Measurements from ENCODE around the gene CLCN6.

CLCN6 gene

GRCh38 chr1:11847667-11848372 is 41.8 kb downstream of the CLCN6 start, which contains the start of gene NPPA:
Gene NPPA, minus strand, starts transcription at chr1:11847783. Its CDS starts 99 bp downstream, at chr1:11847684.
- H3K36me3 ChIP-seq (replicated peaks; ENCODE audit: insufficient read depth, low read length): no peaks in the 10 kb centered on the region
- H3K4me2 ChIP-seq (ENCODE audit: low read depth, low read length): no peak within 1 kb of the TSS
- no peak within 1 kb of the TSS for H3K4me3 ChIP-seq (ENCODE audit: low read length)
- H2AFZ ChIP-seq (ENCODE audit: low read length): no peak within 1 kb of the TSS
- H3F3A ChIP-seq (ENCODE audit: insufficient read depth, low read length): no peaks in the 10 kb centered on the region
- H3K27ac ChIP-seq (ENCODE audit: low read length): no peak within 1 kb of the TSS
- H3K27me3 ChIP-seq (replicated peaks; ENCODE audit: insufficient read depth, low read length): peaks cover 10% of the 10 kb centered on the region
- H3K9me2 ChIP-seq (replicated peaks; ENCODE audit: insufficient read depth, low read length): no peaks in the 10 kb centered on the region
- no peaks in the 10 kb centered on the region for H3K4me1 ChIP-seq (ENCODE audit: low read length)
- no peak within 1 kb of the TSS for H3K9ac ChIP-seq (ENCODE audit: low read length)
- H3K9me3 ChIP-seq (replicated peaks; ENCODE audit: insufficient read depth, low read length): no peaks in the 10 kb centered on the region
- no peaks in the 10 kb centered on the region for H4K20me1 ChIP-seq (ENCODE audit: insufficient read depth, low read length)
- DNase-seq: no peak
- TF ChIP-seq EZH2 (optimal IDR thresholded peaks at IDR 0.05; ENCODE audit: low read depth, low read length) (no peak), EZH2phosphoT487 (IDR thresholded peaks at IDR 0.05; ENCODE audit: low read length) (no peak)
- TF ChIP-seq, protein P1, sequence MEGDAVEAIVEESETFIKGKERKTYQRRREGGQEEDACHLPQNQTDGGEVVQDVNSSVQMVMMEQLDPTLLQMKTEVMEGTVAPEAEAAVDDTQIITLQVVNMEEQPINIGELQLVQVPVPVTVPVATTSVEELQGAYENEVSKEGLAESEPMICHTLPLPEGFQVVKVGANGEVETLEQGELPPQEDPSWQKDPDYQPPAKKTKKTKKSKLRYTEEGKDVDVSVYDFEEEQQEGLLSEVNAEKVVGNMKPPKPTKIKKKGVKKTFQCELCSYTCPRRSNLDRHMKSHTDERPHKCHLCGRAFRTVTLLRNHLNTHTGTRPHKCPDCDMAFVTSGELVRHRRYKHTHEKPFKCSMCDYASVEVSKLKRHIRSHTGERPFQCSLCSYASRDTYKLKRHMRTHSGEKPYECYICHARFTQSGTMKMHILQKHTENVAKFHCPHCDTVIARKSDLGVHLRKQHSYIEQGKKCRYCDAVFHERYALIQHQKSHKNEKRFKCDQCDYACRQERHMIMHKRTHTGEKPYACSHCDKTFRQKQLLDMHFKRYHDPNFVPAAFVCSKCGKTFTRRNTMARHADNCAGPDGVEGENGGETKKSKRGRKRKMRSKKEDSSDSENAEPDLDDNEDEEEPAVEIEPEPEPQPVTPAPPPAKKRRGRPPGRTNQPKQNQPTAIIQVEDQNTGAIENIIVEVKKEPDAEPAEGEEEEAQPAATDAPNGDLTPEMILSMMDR (IDR thresholded peaks at IDR 0.05; ENCODE audit: low read length): no peak
- H3K79me2 ChIP-seq (ENCODE audit: low read length): no peaks in the 10 kb centered on the region

DNA sequence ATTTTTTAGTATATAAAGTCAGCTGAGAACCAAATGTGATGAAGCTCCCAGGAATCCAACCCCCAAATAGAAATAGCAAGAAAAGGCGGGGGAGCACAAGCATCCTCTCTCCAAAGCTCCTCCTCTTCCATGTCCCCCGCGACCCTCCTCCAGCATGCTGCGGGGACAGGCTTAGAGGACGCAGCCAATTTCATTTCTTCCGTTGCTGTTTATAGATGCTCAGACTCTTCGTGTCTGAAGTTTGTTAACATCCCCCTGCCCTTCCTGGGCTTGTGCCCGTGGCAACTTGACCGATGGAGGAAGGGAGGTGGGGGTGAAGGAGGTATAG is 42.3 kb downstream of the CLCN6 start:
- TF ChIP-seq EZH2 (optimal IDR thresholded peaks at IDR 0.05; ENCODE audit: low read depth, low read length) (no peak), EZH2phosphoT487 (IDR thresholded peaks at IDR 0.05; ENCODE audit: low read length) (no peak)
- TF ChIP-seq, protein P1 (IDR thresholded peaks at IDR 0.05; ENCODE audit: low read length): no peak
- no peaks in the 10 kb centered on the region for H3F3A ChIP-seq (ENCODE audit: insufficient read depth, low read length)
- no peak overlapping the region for H3K4me2 ChIP-seq (ENCODE audit: low read depth, low read length)
- H3K4me3 ChIP-seq (ENCODE audit: low read length): no peak overlapping the region
- no peak overlapping the region for H2AFZ ChIP-seq (ENCODE audit: low read length)
- no peaks in the 10 kb centered on the region for H3K79me2 ChIP-seq (ENCODE audit: low read length)
- no peak for DNase-seq
- no peaks in the 10 kb centered on the region for H3K36me3 ChIP-seq (replicated peaks; ENCODE audit: insufficient read depth, low read length)
- no peak overlapping the region for H3K27ac ChIP-seq (ENCODE audit: low read length)
- peaks cover 15% of the 10 kb centered on the region for H3K27me3 ChIP-seq (replicated peaks; ENCODE audit: insufficient read depth, low read length)
- H3K9ac ChIP-seq (ENCODE audit: low read length): no peak overlapping the region
- no peaks in the 10 kb centered on the region for H3K9me2 ChIP-seq (replicated peaks; ENCODE audit: insufficient read depth, low read length)
- no peaks in the 10 kb centered on the region for H3K4me1 ChIP-seq (ENCODE audit: low read length)
- no peaks in the 10 kb centered on the region for H3K9me3 ChIP-seq (replicated peaks; ENCODE audit: insufficient read depth, low read length)
- no peaks in the 10 kb centered on the region for H4K20me1 ChIP-seq (ENCODE audit: insufficient read depth, low read length)

DNA sequence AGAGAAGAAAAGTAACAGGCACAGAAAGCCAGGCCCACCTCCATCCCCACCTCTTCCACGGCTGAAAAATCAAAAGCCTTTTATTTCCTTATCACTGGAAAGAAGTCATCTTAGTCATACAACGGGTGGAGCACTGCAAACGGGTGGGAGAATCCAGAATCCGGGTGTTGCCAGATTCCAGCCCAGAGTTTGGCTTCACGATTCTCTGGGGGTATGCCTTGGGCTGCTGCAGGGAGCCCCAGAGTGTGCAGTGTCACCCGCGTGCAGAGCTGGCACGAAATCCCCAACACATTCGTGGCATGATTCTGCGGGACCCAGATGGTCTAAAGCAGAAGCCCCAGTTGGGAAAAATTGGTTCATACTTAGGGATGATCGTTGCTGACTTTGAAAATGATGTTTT is 44.2 kb downstream of the CLCN6 start:
- Histone ChIP-seq H3K27ac (ENCODE audit: low read length) (no peak overlapping the region), H3K9me3 (replicated peaks; ENCODE audit: insufficient read depth, low read length) (no peaks in the 10 kb centered on the region), H3K9ac (ENCODE audit: low read length) (no peak overlapping the region), H3K36me3 (replicated peaks; ENCODE audit: insufficient read depth, low read length) (no peaks in the 10 kb centered on the region), H3K9me2 (replicated peaks; ENCODE audit: insufficient read depth, low read length) (no peaks in the 10 kb centered on the region), H3K4me3 (ENCODE audit: low read length) (no peak overlapping the region), H3K79me2 (ENCODE audit: low read length) (no peaks in the 10 kb centered on the region), H2AFZ (ENCODE audit: low read length) (no peak overlapping the region), H3K4me1 (ENCODE audit: low read length) (no peaks in the 10 kb centered on the region), H3K27me3 (replicated peaks; ENCODE audit: insufficient read depth, low read length) (peaks cover 30% of the 10 kb centered on the region), H3K4me2 (ENCODE audit: low read depth, low read length) (no peak overlapping the region), H3F3A (ENCODE audit: insufficient read depth, low read length) (no peaks in the 10 kb centered on the region), H4K20me1 (ENCODE audit: insufficient read depth, low read length) (no peaks in the 10 kb centered on the region)
- no peak for TF ChIP-seq EZH2phosphoT487 (IDR thresholded peaks at IDR 0.05; ENCODE audit: low read length)
- TF ChIP-seq, protein P1 (IDR thresholded peaks at IDR 0.05; ENCODE audit: low read length): no peak
- no peak for TF ChIP-seq EZH2 (optimal IDR thresholded peaks at IDR 0.05; ENCODE audit: low read depth, low read length)
- no peak for DNase-seq

Measured in MM.1S (cell line).